Measurements from ENCODE around the gene EDNRA.

EDNRA gene

GRCh38 chr4:147463065-147463464 lies 17.8 kb upstream of the EDNRA start:
- no peak for DNase-seq (ENCODE audit: low read depth)
- no peak overlapping the region for H3K4me3 ChIP-seq (ENCODE audit: low read length)
- no peak for TF ChIP-seq CTCF (conservative IDR thresholded peaks at IDR 0.05; ENCODE audit: low read depth, low read length)

- no peak for DNase-seq (ENCODE audit: low read depth)
- H3K4me3 ChIP-seq (ENCODE audit: low read length), result no peak overlapping the region
- TF ChIP-seq CTCF (conservative IDR thresholded peaks at IDR 0.05; ENCODE audit: low read depth, low read length), result no peak
These were observed 15.4 kb upstream of the EDNRA start for GRCh38 chr4:147465461-147465860.

GRCh38 chr4:147477439-147477838 lies 3.5 kb upstream of the EDNRA start:
- H3K4me3 ChIP-seq (ENCODE audit: low read length), result no peak overlapping the region
- no peak for DNase-seq (ENCODE audit: low read depth)
- TF ChIP-seq CTCF (conservative IDR thresholded peaks at IDR 0.05; ENCODE audit: low read depth, low read length), result no peak

- no peak for DNase-seq (ENCODE audit: low read depth)
- H3K4me3 ChIP-seq (ENCODE audit: low read length), result no peak overlapping the region
- TF ChIP-seq CTCF (conservative IDR thresholded peaks at IDR 0.05; ENCODE audit: low read depth, low read length), result no peak
These were observed 1.5 kb upstream of the EDNRA start for GRCh38 chr4:147479376-147479775.

GRCh38 chr4:147479786-147480185 lies 1.1 kb upstream of the EDNRA start:
- TF ChIP-seq CTCF (conservative IDR thresholded peaks at IDR 0.05; ENCODE audit: low read depth, low read length), result no peak
- no peak overlapping the region for H3K4me3 ChIP-seq (ENCODE audit: low read length)
- DNase-seq (ENCODE audit: low read depth), result no peak

GRCh38 chr4:147480502-147480890 lies 401 bp upstream of the EDNRA start:
- DNase-seq (ENCODE audit: low read depth), result no peak
- H3K4me3 ChIP-seq (ENCODE audit: low read length), result peak overlapping the region; percentile 55
- no peak for TF ChIP-seq CTCF (conservative IDR thresholded peaks at IDR 0.05; ENCODE audit: low read depth, low read length)

- no peak for DNase-seq (ENCODE audit: low read depth)
- peak overlapping the region; percentile 55 for H3K4me3 ChIP-seq (ENCODE audit: low read length)
- no peak for TF ChIP-seq CTCF (conservative IDR thresholded peaks at IDR 0.05; ENCODE audit: low read depth, low read length)
These were observed 746 bp downstream of the EDNRA start for GRCh38 chr4:147481577-147482109.

Data from retinal pigment epithelial cell (primary cell).